Measurements from ENCODE around the gene TOP2B.
A peak's percentile ranks its signal among the peaks of the same experiment; 100 is the strongest.

Gene TOP2B

DNA sequence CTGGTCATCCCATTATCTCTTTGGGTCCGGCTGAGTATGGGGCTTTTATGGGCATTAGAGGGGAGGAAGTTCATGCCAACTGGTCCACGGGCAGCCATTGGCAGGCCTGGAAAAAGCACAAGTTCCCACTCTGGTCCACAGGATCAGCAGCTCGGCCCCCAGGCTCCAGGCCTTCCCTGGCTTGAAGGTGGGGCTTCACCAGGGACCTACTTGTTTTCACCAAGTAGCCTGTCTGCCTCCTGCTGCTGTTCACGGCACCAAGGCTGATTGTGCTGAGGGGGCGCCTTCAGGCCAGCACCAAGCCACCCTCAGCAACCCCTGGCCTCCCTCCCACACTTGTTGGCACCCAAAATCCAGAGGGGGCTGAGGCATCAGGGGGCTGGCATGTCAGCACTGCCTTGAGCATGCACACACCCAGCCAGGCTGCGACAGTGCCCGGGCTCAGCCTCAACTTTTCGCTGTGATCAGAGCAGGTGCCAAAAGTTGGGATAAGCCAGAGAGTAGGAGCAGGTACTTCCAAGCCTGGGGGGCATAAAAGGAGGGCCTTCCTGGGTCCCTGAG is 9.1 kb upstream of the TOP2B start:
- DNase-seq (ENCODE audit: low read depth in 2 of 2): no peak

DNA sequence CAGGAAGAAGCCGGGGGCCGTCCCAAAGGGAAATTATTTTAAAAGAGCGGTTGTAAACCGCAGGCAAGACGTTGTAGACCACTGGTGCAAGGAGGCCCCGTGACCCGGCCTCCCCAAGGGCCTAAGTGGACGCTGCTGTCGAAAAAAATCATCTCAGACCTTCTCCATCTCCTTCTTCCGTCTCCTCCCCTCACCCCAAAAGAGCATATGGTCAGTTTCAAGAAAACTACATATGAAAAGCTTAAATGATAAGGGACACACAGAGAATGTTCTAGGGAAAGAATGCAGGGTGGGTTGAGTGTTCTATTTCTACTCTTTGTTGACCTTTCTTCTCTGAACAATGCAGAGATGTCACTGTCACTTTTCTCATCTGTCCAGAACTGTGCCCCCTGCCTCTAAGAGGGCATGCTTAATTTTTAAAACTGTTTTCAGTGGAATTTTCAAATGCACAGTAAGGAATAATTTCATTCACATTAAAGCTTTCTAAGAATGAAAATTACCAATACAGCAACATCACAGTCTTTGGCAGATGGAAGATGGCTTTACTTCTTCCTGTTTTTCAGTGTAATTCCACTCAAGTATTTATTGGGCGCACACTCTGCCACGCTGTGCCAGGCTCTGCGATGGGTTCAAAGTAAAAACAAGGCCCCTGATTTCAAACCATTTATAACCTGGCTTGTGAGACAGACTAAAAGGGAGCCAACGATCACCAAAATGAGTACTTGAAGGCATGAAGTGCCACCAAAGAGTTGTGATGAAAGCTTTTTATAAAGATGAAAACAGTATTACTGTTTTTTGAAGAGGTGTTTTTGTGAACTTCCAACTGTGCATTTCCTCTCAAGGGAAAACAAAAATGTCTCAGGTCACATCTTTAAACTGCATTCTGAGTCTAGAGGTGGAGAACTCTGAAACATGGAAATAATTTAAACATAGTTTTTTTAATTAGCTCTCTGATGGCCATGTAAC is 891 bp upstream of the TOP2B start:
- no peak for DNase-seq (ENCODE audit: low read depth in 2 of 2)

DNA sequence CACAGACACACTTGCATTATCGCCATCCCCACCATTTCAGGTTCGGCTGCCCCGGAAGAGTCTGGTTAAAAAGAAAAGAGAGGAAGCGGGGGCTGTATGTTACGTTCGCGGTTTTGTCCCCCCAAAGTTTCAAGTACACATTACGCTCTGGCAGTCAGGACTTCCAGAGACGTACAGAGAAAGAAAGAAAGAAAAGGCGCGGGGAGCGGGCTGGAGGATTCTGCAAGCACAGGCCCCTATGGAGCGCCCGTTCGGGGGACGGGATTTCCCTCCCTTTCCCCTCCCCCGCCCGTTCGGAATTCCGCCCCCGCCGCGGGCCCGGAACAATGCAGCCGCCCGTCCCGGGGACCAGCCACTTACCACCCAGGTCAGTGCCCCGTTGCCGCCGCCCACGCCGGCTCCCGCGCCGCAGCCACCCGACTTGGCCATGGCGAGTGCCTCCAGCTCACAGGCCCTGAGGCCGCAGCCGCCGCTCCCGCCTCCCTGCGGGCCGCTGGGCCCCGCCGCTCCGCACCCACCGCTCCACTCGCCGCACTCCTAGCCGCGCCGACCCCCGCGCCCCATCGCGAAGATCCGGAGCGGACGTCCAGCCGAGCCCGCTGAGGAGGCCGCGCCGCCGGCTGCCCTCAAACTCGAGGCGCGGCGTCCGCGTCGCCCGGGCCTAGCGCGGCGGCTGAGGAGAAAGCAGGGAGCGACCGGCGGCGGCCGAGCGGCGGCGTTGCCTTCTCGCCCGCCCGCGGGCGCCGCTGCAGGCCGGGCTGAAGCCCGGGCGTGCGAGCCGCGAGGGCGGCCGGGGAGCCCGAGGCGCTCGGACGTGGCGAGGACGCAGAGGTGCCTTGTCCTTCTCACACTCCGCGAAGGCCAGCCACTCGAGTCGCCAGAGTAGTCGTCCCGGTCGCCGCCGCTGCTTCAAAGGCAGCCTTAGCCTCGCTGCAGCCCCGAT is 567 bp downstream of the TOP2B start:
- DNase-seq (ENCODE audit: low read depth in 2 of 2): no peak

DNA sequence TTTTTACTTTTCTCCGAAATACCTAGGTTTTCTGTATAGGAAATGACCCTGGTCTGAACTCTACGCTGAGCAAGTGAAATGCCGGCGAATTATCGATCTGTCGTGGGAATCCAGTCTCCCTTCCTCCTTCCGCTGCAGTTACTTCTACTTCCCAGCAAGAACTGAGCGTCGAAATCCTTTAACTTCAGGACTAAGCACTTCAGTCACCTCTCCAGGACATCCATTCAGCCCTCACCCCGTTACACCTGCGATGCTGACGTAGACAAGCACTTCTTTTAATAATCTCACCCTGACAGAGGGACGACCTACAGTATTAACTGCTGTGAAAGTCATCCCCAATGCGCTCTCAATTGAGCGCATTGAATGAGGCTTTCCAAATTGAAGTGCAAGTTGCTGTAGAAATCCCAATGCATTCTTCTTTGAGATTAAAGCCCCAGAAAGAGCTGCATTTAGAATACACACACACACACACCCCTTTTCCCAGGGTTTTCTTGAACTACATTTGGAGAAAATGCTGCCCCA is 1.3 kb downstream of the TOP2B start:
- DNase-seq (ENCODE audit: low read depth in 2 of 2): no peak

DNA sequence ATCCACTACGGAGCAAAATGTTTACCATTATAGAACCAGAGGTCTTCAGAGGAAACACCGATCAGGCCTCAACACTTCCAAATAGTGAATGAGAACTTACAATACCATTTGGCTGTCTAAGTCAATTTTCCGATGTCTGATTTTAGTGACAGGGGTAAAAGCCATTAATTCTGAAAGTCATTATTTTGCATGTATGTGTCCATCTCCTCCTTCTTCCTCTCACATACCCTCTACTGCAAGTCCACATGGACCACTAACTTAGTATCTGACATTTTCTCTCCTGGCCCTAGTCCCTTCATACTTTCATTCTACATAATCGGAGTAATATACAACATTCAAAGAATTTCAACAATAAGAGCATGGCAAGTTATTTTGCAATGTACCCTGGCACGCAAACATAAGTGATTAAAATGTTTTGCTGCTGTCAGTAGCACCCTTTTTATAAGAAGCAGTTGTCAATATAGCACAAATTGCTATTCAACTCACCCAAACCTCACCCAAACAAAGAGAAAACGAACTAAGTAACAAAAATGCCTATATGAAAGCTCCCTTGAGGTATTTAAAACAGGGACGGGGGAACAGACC is 1.9 kb downstream of the TOP2B start:
- no peak for DNase-seq (ENCODE audit: low read depth in 2 of 2)

DNA sequence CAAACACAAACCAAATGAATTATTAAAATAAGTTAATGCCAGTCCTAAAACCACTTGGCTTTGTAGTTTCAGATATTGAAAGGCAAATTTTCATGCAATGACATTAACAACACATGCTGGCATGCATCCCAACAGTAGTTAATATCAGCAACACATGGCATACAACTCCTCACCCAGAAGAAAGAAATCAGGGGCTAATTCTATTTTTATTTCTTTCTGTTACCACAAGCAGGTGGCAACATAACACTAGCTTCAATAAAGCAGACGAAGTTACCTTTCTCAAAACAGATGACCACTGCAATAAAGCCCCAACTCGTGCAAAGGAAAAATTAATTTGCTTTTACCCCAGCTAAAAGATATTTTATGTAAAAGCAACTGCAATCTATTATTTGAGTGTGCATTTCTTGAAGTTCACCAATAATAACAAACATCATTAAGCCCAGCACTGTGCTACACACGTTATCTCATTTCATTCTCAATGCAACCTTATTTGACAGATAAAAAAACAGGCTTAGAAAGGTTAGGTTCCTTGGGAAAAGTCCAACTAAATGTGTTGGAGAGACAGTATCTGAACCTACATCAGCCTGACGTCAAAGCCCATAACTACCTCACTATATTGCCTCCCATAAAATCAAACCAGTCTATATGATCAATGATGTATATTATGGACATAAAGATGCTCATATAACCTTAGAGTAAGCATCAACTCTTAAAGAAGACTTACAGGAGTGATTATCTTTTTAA is 2.8 kb downstream of the TOP2B start:
- no peak for DNase-seq (ENCODE audit: low read depth in 2 of 2)

DNA sequence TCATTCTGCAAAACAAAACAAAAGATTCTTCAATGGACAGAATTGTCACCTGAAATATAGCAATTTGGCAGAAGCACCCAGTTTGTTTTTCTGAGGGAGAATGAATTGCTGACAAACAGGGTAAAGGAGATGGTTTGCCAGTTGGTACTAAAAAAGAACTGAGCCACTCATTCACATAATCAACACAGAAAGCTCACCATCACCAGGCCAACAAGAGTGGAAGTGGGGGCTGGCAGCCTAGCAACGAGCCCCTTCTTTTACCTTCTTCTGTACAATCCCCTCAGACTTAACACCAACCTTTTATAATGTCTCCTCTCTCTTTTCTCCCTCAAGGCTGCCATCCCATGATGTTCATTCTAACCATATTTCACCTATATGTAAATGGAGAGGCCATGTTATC is 5.9 kb downstream of the TOP2B start:
- no peak for DNase-seq (ENCODE audit: low read depth in 2 of 2)

DNA sequence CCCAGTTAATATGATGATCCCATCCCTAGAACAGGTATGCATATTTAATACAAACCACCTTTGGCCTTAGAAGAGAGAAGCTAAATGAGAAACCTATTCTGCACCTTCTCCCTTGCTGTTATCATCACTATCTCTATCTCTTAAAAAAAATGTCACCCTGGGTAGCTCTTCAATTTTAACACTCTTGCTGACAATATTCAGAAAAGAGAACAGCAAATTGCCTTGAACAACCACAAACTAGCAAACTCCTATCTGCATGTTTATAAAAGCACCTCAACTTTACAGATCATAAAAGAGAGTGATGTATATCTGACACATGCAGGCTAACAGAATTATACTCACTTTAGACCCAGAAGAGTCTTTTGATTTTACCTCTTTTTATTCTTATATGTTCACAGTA is 7.4 kb downstream of the TOP2B start:
- no peak for DNase-seq (ENCODE audit: low read depth in 2 of 2)

DNA sequence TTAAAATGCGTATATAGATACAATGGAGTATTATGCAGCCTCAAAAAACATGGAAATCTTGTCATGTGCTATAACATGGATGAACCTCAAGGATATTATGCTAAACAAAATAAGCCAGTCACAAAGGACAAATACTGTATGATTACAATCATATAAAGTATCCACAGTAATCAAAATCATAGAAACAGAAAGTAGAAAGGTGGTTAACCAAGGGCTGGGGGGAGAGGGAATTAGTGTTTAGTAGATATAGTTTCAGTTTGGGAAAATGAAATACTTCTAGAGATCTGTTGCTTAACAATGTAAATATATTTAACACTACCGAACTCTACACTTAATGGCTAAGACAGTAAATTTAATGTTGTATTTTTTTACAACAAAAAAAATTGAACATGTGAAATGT is 9.0 kb downstream of the TOP2B start:
- no peak for DNase-seq (ENCODE audit: low read depth in 2 of 2)

DNA sequence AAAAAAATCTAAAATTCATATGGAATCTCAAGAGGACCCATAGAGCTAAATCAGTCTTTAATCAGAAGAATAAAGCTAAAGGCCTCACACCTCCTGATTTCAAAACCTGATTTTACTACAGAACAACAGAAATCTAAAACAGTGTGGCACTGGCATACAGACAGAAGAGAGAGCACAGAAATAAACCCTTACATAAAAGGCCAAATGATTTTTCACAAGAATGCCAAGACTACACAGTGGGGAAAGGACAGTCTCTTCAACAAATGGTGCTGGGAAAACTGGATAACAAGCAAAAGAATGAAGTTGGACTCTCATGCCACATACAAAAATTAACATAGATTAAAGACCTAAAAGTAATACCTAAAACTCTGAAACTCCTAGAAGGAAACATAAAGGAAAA is 10.1 kb downstream of the TOP2B start:
- DNase-seq (ENCODE audit: low read depth in 2 of 2): no peak

DNA sequence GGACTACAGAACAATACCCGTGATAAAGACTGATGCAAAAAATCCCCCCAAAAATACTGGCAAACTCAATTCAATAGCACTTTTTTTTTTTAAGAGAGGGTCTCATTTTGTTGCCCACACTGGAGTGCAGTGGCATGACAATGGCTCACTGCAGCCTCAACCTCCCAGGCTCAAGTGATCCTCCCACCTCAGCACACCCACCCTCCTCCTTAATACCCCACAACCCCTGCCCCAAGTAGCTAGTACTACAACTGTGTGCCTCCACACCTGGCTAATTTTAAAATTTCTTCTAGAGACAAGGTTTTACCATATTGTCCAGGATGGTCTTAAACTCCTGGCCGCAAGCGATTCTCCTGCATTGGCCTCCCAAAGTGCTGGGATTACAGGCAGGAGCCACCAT is 11.4 kb downstream of the TOP2B start:
- no peak for DNase-seq (ENCODE audit: low read depth in 2 of 2)

DNA sequence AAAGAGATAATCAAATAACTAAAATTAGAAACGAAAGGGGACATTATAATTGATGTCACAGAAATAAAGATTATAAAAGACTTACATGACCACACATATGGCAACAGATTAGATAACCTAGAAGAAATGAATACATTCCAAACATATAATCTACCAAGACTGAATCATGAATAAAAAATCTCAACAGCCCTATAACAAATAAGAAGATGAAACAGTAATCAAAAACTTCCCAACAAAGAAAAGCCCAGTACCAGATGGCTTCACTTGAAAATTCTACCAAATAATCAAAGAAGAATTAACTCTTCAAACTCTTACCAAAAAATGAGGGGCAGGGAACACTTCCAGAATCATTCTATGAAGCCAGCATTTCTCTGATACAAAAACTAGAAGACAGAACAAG is 11.8 kb downstream of the TOP2B start:
- no peak for DNase-seq (ENCODE audit: low read depth in 2 of 2)

DNA sequence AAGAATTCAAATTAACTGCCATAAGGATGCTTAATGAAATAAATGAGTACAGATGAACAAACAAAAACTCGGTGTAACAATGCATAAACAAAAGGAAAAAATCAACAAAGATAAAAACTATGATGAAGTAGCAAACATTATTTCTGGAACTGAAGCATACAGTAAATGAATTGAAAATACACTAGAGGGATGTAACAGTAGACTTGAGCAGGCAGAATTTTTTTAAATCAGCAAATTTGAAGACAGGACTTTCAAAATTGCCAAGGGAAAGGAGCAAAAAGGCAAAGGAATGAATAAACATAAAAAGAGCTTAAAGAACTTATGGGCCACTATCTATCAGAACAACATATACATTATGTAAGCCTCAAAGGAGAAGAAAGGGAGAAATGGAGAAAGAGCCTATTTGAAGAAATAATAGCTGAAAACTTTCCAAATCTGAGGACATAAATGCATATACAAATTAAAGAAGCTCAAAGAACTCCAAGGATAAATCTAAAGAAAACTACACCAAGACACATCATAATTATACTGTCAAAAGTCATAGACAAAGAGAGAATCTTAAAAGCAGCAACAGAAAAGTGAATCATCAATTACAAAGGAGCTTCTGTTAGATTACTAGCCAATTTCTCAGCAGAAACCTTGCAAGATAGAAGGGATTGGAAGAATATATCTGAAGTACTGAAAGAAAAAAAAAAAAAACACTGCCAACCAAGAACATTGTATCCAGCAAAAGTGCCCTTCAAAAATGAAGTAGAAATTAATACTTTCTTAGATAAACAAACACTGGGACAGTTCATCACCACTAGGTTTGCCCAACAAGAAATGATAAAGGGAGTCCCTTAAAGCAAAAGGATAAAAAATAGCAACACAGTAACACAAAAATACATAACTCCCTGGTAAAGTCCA is 15.5 kb downstream of the TOP2B start:
- no peak for DNase-seq (ENCODE audit: low read depth in 2 of 2)

DNA sequence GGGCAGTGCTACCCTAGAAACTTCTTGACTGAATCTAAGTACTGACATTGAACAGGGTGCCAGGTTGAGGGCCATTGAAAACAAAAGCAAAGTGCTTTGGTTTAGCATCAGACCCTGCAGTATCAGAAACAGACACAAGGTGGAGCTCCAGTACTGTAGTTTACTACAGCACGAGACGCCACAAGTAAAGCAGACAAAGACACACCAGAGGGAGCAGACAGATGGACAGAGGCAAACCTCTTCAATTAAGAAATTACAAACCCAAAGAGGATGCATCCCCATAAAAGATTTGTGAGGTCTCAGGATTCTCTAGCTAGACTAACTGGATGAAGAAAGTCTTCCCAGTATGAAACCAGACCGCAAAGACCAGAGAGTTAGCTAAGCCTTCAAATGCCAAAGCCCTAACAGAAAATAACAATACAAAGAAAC is 16.6 kb downstream of the TOP2B start:
- DNase-seq (ENCODE audit: low read depth in 2 of 2): peak; percentile 39 to 47

DNA sequence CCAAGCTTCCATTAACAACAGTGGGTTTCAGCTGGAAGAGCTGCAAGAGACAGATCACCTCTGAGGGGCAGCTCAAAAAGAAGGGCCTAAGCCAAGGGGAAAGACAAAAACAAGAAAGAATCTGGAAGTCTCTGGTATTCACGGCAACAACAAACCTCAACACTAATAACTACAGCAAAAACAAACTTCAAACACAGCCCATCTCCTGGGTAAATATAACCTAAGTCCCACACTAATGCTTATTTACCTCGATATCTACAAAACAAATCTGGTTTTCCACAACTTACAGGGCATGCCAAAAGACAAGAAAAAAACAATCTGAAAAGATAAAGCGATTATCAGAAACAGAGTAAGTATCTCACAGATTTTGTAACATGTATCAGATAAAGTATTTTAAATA is 29.7 kb downstream of the TOP2B start:
- DNase-seq (ENCODE audit: low read depth in 2 of 2): no peak

DNA sequence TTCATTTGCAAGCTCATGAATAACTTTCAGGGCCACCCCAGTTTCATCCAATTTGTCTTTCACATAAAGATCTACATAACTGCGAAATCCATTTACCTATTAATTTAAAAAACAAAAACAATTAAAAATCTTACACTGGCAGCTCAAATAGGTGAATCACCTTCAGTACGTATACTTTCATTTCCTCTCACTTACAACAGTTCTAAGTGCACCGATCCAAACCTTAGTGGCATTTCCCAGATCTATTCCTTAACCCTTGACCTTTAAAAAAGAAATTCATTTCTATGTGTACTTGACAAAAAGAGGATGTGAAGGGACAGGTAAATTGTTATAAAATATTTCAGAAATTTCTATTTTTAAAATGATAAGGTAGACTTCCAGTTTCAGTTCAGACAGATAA is 30.8 kb downstream of the TOP2B start:
- DNase-seq (ENCODE audit: low read depth in 2 of 2): no peak

DNA sequence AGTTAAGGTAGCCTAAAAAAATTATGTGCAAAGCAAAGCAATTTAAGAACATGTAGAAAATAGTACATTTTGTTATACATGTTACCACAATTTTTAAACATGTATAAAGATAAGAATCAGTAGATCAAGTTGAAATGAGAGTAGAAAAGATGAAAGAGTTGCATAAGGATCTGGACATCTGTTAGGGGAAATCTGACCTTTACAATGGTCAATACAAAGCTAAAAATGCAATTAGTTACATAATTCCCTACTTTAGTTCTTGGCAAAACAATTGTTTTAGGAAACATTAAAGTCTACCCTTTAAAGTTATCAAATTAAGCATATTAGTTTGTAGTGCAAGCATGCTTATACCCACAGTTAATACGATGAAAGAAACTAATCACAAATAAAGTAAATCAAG is 32.7 kb downstream of the TOP2B start:
- no peak for DNase-seq (ENCODE audit: low read depth in 2 of 2)

DNA sequence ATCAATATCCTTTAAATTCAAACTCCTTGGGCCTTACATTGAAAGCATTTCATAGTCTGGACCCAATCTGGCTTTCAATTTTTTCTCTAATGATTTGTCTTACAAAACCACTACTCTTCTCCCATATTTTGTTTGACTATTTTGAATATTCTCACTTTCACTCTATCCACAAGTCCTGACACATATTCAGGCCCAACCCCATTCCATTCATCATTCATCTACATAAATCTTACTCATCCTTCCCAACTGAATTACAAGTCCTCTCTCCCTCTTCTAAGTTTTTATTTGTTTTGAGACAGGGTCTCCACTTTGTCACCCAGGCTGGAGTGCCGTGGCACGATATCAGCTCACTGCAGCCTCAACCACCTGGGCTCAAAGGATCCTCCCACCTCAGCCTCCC is 43.6 kb downstream of the TOP2B start:
- no peak for DNase-seq (ENCODE audit: low read depth in 2 of 2)

DNA sequence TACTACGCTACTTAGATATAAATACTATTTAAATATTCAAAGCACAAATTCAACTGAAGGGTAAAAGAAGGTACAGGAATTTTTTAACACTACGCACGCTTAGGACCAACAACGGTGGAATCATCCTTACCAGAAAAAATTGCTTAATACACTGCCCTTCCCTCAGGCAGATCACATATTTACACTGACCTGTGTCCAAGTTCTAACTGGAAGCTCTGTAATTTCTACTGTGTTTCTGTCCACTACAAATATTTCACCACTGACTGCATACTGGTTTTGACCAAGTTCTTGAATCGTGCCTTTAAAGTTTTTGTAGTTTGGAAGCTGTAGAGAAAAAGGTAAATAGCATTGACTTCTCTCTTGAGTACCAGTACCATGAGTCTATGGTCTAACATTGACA is 44.2 kb downstream of the TOP2B start:
- no peak for DNase-seq (ENCODE audit: low read depth in 2 of 2)

DNA sequence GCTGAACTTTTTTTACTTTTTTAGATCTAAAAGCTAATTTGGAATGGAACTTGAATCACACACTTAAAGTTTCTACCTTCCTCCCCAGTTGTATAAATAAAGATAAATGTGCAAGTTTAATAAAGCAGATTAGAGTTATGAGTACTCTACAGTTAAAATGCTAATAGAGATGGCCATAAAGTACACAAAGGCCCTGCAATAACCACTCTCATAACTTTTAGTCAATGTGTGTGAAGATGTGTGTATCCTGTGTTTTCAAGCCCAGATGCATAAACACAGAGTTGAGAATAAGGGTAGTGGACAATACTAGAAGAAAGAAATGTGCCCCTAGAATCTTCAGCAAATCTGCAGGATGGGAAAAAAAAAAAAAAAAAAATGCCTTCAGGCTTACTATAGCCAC is 45.3 kb downstream of the TOP2B start:
- no peak for DNase-seq (ENCODE audit: low read depth in 2 of 2)

All from fibroblast of skin of left biceps (primary cell).